Left ventricle myocardium superior (tissue), 1 donor: ENCODE measurements around the gene FAM78B. TPM values are rescaled to one million over a fixed set of nuclear protein-coding genes. Genes with fewer than 3 reads are reported as not detected.
A peak's percentile ranks its signal among the peaks of the same experiment; 100 is the strongest.

ENCODE experiments used
- ATAC-seq: fragments of 200-7000 bp; cut with Tn5 transposase; one replicate; pipeline ENCODE4 v1.9.1; 2020; ENCODE audit warnings: mild to moderate bottlenecking, moderate library complexity
- DNase-seq: peaks from one replicate; pipeline ENCODE4 v3.0.0-alpha.2; 2020
- intact Hi-C: fragments of 100-400 bp; cut with micrococcal nuclease; formaldehyde crosslinking; loops from one replicate; pipeline ENCODE4 v1.11.0; 2022
- long read RNA-seq: library from polyadenylated mRNA; unstranded; transcript quantifications from one replicate; pipeline ENCODE4 v2.0.0, GENCODE V29; 2021
- total RNA-seq: library from RNA; stranded (reverse); fragmentation: NEBNext Ultra II Directional; extraction: Animal tissue kit (Norgen Biotek cat#: 25700); gene quantifications from one replicate; pipeline ENCODE4 v1.2.1, GENCODE V29; 2021
- donor health status: DM: no; HTN: yes; CAD: no; lungs with severe emphysema.

FAM78B gene, protein sequence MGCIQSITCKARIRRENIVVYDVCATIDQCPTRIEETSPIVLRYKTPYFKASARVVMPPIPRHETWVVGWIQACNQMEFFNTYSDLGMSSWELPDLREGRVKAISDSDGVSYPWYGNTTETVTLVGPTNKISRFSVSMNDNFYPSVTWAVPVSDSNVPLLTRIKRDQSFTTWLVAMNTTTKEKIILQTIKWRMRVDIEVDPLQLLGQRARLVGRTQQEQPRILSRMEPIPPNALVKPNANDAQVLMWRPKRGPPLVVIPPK
- 3.8 TPM for total RNA-seq
- long read RNA-seq, partial matches to known transcripts, result 0 of 4 reads
- long read RNA-seq, other reads (novel, unspliced or antisense), result 0 of 4 reads

DNA sequence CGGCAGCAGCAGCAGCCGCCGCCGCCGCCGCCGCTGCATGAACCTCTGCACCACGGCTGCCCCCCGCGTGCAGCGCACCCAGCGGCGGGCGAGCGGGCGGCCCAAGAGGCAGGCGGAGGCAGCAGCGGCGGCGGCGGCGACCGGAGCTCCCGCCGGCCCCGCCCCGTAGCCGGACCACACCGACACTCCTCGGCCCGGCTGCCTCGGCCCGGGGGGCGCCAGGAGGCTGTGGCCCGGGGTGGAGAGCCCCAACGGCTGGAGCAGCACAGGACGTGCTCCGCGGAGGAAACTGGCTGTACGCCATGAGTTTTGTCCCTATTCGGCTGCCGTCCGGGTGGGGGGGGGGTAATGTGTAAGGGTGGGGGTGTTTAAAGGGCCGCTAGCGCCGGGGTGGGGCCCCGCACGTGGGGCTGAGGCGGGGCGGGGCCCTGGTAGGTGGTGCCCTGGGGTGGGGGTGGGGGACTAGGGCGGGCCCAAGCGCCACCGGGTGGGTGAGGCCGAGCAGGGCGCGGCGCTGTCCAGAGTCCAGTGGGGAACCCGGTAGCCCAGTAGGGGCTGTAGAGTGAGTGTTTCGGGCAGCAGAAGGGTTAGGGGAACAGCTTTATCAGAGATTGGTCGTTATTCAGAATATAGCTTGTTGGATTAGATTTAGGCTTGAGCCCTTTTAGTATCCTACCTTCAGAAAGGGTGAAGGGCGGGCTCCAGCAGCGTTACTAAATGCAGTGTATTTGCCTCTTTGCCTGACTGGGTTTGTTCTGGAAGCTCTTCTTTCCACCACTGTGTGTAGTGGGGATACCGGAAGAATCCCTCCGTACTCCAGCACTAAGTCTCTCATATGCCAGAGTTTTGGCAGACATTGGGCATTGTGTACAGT lies at the start of gene FAM78B:
TSS of gene FAM78B (minus strand) at position 304 of the 874 bp plus-strand sequence. CDS start 753 bp downstream, outside the sequence.
- intact Hi-C loops, result no loop called here

DNA sequence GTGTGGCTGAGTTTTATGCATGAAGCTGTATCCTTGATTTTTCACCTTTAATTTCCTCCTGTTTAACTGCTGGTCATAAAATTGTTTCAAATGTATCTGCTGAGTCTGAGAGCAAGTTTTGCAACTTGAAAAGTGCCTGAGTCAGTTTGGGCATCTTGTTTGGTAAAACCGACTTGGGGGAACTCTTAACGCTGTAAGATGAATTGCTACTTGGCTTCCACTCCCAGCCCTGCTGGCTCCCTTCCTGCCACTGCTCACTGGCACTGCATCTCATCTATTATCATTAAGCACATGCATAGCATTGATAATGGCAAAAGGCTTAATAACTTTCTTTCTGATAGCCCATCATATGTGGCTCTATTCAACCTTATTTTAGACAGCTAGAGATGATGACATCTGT lies 35.7 kb upstream of the FAM78B start:
- DNase-seq (no peak), ATAC-seq (no peak)

More for the DNA sequence above, at the start of gene FAM78B:
- ATAC-seq (peak; percentile 96), DNase-seq (peak; percentile 86)

DNA sequence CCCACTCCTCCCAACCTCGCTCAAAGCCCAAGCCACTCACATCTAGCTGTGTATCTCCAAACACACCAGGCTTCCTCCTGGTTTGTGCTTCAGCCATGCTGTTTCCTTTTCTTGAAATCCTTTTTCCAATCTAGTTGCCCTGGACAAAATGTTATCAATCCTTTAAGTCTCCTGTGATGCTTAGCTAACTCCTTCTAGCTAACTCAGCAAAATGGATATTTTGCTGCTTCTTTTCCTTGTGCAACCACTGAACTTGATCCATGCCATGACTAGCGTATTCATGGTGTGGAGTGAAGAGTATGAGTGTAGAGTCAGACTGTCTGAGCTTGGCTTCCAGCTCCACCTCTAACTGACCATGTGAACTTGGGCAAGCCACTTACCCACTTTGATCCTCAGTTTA lies 33.9 kb upstream of the FAM78B start:
- ATAC-seq, result no peak
- intact Hi-C loops, result no loop called here

More for the DNA sequence above, 35.7 kb upstream of the FAM78B start:
- intact Hi-C loops, result no loop called here

DNA sequence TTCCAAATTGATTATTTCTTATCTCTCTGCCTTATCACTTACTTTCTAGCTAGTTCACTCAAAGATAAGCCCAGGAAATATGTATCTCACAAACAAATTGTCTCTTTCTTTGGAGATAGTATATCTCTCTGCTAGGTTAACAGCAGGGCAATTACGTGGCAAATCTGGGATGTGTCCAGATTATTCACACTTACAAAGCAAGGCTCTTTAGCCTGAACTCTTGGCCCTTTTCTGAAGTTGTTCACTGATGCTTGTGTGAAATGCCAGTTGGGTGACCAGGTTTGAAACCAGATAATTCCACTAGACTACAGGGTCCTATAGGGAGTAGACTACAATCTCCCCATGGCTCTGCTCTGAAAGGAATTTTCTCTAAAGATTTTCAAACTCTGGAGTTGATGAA lies 30.8 kb upstream of the FAM78B start:
- intact Hi-C loops, result no loop called here
- no peak for DNase-seq
- ATAC-seq, result peak; percentile 59

More for the DNA sequence above, 33.9 kb upstream of the FAM78B start:
- no peak for DNase-seq

DNA sequence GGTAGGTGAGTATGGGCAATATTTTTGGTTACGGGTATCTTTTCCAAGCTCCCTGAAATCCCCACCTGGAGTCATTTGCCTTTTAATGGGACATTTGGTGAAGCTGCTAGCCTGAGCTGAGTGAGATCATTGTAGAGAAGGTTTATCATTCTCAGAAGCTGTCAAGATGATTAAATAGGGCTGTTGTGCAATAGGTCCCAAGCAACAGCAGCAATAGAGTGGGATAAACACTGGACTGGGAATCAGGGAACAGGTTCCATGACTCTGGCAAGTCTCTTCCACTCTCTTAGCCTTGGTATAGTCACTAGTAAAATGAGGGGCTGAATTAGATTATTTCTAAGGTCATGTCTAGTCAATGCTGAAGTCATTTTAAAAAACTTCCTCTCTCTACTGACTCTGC lies 30.3 kb upstream of the FAM78B start:
- ATAC-seq, result peak; percentile 80
- intact Hi-C loops, result no loop called here
- no peak for DNase-seq

DNA sequence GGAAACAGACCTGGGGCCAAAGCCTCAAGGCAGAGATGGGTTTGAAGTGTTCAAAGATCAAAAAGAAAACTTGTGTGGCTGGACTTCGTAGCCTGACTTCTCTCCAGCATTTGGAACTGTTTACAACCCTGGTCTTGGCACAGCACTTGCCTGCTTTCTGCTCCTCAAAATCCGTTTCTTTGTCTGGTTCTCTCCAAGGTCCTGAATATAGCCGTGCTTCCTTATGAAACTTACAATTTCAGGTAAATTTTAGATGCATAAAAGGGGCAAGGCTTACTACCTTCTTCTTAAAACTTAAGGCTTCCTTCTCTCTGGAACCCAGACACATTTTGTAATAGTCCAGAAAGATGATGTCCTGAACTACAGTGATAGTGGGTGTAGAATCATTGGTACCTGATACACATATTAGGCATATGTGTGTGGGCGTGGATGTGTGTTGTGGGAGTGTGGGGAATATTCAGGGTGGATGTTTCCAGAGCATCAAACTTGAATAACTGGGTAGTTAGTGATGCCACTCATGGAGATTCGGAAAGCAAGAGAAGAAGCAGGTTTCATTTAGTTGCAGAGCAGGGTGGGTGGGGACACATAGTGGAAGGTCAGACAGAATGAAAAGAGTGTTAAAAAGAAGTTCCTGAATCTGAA lies 26.4 kb upstream of the FAM78B start:
- intact Hi-C loops, result no loop called here
- ATAC-seq (no peak), DNase-seq (no peak)

DNA sequence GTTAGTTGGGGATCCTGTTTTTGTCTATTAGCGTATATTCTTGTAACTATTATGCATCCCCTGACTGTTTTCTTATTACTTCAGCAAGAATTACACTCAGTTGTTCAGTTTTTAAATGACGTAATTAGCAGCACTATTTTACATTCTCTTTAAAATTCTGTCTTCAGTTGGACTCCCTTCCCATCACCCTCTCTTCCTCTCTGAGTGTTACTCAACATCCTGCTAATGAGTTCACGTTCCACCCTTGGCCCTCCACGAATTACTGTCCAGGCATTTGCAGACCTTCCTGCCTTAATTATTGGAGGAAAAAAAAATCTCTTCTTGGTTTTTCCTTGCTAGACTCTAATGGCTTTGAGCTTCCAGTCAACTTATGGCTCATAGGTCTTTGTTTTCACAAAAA lies 23.6 kb upstream of the FAM78B start:
- DNase-seq, result no peak
- intact Hi-C loops, result no loop called here
- ATAC-seq, result no peak

DNA sequence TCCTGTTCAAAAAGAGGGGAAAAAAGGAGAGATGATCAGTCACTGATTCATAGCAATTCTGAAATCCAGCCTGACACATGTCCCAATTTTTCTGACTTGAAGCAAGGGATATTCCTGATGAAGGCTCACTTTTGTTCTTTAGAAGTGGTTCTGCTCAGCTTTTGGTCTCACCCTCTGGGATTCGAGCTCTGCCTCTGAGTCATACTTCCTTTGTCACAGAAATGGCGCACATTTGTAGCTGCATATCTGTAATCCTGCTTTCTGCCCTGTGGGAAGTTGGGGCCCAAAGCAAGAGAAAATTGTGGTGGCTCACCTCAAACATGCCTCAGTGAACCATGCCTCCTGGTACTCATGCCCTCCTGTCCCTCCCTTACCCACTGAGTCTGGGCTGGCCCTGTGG lies 22.3 kb upstream of the FAM78B start:
- DNase-seq (no peak), ATAC-seq (no peak)
- intact Hi-C loops, result no loop called here

DNA sequence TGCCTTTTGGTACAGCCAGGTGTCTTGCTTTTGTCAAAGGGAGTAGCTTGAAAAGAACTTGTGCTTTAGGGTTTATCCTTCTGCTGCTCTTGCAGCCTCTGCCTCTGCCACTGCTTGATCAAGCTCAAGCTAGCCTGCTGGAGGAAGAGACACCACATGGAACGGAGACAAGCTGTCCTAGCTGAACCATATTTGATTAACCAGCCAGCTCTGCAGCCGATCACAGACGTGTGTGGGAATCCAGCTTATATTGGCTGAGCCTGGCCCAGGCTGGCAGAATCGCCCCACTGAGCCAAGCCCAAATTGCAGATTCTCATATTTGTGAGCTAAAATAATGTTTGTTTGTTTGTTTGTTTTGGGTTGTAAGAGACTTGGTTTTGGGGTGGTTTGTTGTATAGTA lies 18.7 kb upstream of the FAM78B start:
- intact Hi-C loops, result no loop called here
- DNase-seq, result no peak
- no peak for ATAC-seq

DNA sequence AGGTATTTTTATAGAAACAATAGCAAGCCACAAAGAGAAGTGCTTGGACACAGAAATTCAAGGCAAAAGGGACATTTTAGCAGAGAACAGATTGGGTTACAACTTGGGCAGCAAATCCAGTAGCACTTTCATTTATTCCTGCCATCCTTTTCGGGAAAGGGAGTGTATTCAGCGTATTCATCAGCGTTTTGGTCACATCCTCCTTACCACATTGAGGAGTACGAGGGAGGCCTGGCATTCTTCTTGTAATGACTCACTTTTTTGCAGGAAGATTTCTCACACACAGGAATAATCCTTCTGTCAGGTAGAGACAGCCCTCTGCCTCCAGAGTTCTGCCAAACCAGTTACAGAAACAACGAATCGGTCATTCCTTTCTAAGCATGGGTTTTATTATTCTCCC lies 18.1 kb upstream of the FAM78B start:
- intact Hi-C loops, result no loop called here
- no peak for ATAC-seq
- no peak for DNase-seq

DNA sequence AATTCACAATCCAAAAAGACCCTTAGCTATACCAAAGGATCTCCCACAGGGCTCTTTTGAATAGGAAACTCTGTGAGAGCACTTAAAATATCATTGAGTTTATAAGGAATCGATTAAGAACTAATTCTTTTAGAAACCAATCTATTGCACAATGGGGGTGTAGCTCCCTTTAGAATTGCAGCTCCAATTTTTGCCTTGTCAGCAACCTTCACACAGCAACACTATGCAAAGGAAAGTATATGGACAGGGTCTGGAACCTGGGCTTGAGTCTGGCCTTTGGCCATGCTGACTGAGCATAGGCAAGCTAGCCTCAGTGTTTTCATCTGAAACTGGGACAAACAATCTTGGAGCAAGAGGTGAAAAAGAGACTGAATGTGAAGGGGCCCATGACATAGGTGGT lies 17.2 kb upstream of the FAM78B start:
- ATAC-seq (no peak), DNase-seq (no peak)
- intact Hi-C loops, result no loop called here

DNA sequence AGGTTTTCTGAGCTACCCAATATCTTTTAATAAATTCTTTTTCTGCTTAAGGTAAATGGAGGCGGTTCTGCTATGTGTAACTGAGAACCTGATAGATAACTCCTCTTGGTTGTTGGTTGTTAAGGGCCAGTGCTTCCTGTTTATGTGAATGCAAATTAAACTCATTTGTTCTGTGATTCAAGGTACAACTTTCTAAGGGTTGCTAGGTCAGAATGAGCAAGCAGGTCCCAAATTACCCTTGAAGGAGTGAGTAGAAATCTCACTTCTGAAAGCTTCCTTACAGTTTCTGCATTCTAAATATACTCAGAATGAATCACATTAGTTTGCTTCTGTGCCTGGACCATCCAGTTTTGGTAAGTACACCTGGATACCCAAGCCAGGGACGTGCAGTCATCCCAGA lies 15.5 kb upstream of the FAM78B start:
- DNase-seq, result no peak
- no peak for ATAC-seq
- intact Hi-C loops, result no loop called here

DNA sequence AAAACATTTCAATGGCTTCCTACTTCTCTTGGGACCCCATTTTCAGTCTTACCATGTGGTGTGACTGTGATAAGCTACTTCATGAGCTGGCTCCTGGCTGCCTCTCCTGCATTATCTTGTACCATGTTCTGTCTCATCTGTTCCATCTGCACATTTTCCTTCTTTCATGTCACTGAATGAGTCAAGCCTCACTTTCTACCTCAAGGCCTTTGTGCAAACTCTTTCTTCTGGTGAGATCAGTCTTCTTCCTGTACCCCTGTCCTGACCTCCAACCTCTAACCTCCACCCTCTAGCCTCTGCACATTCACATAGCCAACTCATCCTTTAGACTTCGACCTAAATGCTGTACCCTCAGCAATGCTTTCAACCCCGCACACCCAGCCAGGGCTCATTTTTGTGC lies 9.6 kb upstream of the FAM78B start:
- ATAC-seq, result no peak
- DNase-seq, result no peak
- intact Hi-C loops, result no loop called here

DNA sequence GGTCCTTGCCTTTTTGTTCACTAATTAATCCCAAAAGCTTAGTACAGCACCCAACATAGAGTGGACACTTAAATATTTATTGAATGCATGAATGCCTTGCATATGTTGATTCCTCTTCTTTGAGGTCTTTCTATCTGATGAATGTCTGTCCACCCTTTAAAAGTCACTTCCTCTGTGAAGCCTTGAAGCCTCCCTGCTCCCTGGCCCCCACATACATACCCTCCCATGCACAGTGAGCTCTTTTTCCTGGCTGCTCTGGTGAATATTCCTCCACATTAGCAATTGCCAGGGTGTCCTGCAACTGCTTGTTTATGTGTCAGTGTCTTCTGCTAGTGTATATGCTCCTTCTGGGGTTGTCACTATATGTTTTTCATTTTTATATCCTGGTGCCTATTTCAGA lies 8.2 kb upstream of the FAM78B start:
- intact Hi-C loops, result no loop called here
- no peak for ATAC-seq
- no peak for DNase-seq

DNA sequence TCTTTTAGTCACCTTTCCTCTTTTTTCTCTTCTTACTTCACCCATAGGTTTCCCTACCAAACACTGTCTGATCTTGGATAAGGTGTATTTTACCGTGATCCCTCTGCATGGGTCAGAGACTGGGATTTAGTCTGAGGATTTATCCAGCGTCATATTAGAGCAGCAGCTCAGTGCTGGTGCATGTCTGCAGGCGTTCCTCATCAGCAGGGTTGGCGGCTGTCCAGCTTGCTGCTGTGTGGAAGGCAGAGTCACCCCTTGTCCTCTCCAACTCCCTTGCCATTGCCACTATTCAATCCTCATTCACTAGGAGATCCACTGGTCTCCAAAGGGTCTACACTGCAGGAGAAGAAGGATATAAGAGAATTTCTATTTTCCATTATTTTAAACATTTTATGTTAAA lies 7.3 kb upstream of the FAM78B start:
- intact Hi-C loops, result no loop called here
- DNase-seq (peak; percentile 90), ATAC-seq (peak; percentile 85)

DNA sequence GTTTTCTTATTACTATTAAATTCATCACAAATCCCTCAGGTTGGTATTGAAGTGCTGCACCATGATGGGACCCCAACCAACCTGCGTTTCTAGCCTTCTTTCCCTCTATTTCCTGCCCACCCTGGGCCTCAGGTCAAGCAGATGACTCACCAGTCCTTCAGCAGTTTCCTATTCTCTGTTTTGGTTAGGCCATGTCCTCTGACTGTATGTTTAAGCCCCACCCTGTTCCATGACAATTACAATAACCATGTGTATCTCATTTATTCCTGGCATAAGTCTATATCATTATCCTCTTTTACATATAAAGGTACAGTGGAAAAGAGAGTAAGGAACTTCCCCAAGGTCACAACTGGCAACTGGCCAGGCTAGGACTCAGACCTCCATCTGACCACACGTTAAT lies 5.3 kb upstream of the FAM78B start:
- DNase-seq (no peak), ATAC-seq (no peak)
- intact Hi-C loops, result no loop called here

DNA sequence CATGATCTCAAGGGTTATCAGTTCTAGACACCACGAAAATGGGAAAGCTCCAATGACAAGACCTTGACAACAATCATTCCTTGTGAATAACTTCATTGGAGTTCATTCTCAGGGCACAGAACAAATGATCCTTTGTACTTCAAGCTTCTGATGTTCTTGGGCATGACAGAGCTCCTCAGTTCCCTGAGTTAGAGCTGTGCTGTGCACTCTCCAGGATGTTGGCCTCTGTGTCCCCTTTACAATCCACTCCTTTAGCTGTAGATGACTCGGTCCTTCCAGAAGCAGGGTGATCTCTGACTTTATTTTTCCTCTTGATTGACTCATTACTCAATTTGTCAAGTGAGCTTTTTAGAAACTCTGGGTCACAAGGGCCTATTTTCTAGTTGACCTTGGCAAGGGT lies 3.9 kb upstream of the FAM78B start:
- ATAC-seq (no peak), DNase-seq (no peak)
- intact Hi-C loops, result no loop called here

DNA sequence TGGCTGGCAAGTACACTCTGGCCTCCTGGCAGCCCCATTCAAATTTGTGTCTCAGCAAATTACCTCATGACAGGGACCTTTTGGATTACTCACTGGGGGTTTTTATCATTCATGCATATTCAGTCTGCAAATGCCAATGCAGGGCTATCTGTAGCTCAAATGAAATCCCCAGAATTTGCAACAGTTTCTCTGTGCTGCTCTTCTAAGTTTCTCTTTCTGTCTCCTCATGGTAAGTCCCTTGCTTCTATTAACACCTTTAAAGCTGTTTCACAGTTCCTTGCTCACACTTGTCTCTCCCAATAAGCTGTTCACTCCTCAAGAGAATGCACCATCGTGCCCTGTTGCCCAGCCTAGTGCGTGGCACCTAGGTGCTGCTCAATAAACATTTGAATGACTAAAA lies 3.3 kb upstream of the FAM78B start:
- intact Hi-C loops, result no loop called here
- ATAC-seq, result no peak
- DNase-seq, result no peak

DNA sequence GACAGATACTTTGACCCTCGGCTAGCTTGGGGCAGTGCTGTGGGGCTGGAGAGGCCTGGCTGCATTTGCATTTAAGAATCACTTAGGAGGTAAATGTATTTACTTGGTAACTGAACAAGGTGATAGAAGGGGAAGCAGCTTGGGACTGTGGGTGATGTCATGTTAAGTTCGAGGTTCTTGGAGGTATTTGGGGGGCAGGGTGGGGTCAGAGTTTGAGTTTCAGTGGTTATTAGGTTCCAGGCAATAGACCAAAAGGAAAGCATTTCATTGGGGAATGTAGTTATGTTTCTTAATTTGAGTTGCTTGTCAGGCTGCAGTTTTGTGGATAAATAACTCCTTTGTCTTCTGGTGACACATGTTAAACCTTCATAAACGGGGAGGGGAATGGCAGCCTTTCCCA lies 2.4 kb upstream of the FAM78B start:
- ATAC-seq, result no peak
- intact Hi-C loops, result no loop called here
- no peak for DNase-seq

DNA sequence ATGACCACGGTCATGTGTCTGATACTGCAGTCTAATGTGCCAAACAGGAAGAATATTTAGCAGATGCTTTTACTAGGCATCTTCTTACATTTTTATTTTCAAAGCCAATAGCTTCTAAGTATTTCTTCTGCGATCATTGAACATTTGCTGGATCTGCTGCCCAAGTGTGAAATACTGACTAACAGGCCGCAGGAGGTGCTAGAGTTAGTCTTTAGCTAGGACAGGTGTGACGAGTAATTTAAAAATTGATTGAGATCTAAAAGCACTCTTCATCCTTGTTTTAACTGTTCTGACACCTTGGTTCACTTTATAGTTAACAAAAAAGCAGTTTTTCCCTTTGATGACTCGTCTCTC lies 748 bp upstream of the FAM78B start:
- ATAC-seq (no peak), DNase-seq (no peak)
- intact Hi-C loops, result no loop called here
